ENCODE measurements around the gene FADD.

- TF ChIP-seq GLIS3 (CRISPR knock-in tag; IDR thresholded peaks at IDR 0.05) (no peak), ZNF70 (CRISPR knock-in tag; IDR thresholded peaks at IDR 0.05) (no peak), ISL1 (CRISPR knock-in tag; IDR thresholded peaks at IDR 0.05) (no peak), TSHZ2 (CRISPR knock-in tag; IDR thresholded peaks at IDR 0.05) (no peak), TCF4 (CRISPR knock-in tag; IDR thresholded peaks at IDR 0.05; ENCODE audit: borderline replicate concordance) (no peak), ZNF8 (CRISPR knock-in tag; IDR thresholded peaks at IDR 0.05) (no peak), PATZ1 (CRISPR knock-in tag; IDR thresholded peaks at IDR 0.05; ENCODE audit: borderline replicate concordance) (no peak), ZFP30 (CRISPR knock-in tag; IDR thresholded peaks at IDR 0.05) (no peak), ZNF565 (CRISPR knock-in tag; conservative IDR thresholded peaks at IDR 0.05; ENCODE audit: low read depth) (no peak)
These were observed 30.1 kb upstream of the FADD start for GRCh38 chr11:70173018-70173417.
